SU-DHL-6 (cell line): ENCODE results near the gene ABTB2.

Source experiments
- H2AFZ ChIP-seq: fragments of 200-600 bp; sonication (generic); 2 replicates; pipeline ENCODE4 v1.6.1; 2014; ENCODE audit warnings: low read depth, mild to moderate bottlenecking, moderate library complexity, mixed read lengths, antibody characterized with exemption, low read length; ENCODE audit not compliant: severe bottlenecking
- H3F3A ChIP-seq: fragments of 200-600 bp; shearing (Covaris generic); 2 replicates; pipeline ENCODE4 v1.6.0; 2016; ENCODE audit warnings: antibody characterized with exemption, mild to moderate bottlenecking; ENCODE audit not compliant: insufficient read depth
- H3K27ac ChIP-seq: fragments of 200-600 bp; sonication (generic); 2 replicates; pipeline ENCODE4 v1.5.1; 2016; ENCODE audit warnings: low read depth, mild to moderate bottlenecking, low read length, moderate library complexity, mixed read lengths
- H3K27me3 ChIP-seq: fragments of 200-600 bp; sonication (generic), shearing (Covaris generic); 2 replicates; pipeline ENCODE4 v1.6.0; 2014; ENCODE audit warnings: mild to moderate bottlenecking, low read length
- H3K36me3 ChIP-seq: fragments of 200-600 bp; sonication (generic); 2 replicates; pipeline ENCODE4 v1.6.1; 2014; ENCODE audit warnings: mild to moderate bottlenecking, low read length, mixed read lengths
- H3K4me2 ChIP-seq: fragments of 300-600, 200-600 bp; shearing (Covaris generic), sonication (generic); 2 replicates; pipeline ENCODE4 v1.6.0; 2014; ENCODE audit warnings: low read length, low read depth, mild to moderate bottlenecking; ENCODE audit not compliant: poor library complexity, severe bottlenecking
- H3K4me3 ChIP-seq: fragments of 200-600 bp; sonication (generic); 2 replicates; pipeline ENCODE4 v1.5.1; 2014; ENCODE audit warnings: antibody characterized with exemption, low read length, mild to moderate bottlenecking, mixed read lengths; ENCODE audit not compliant: insufficient read depth, poor library complexity, severe bottlenecking
- H3K79me2 ChIP-seq: fragments of 200-600 bp; sonication (generic); 2 replicates; pipeline ENCODE4 v1.6.1; 2014; ENCODE audit warnings: mild to moderate bottlenecking, low read length, moderate library complexity; ENCODE audit not compliant: insufficient read depth
- H3K9ac ChIP-seq: fragments of 200-600 bp; sonication (generic); 2 replicates; pipeline ENCODE4 v1.7.0; 2014; ENCODE audit warnings: mild to moderate bottlenecking, low read length
- H3K9me2 ChIP-seq: fragments of 200-600 bp; sonication (generic); replicated peaks from 2 replicates; pipeline ENCODE4 v1.6.1; 2014; ENCODE audit warnings: low read length; ENCODE audit not compliant: insufficient read depth
- H3K9me3 ChIP-seq: fragments of 200-600 bp; sonication (generic); 2 replicates; pipeline ENCODE4 v1.6.1; 2014; ENCODE audit warnings: low read length, mixed read lengths; ENCODE audit not compliant: insufficient read depth
- H4K20me1 ChIP-seq: fragments of 200-600 bp; sonication (generic); 2 replicates; pipeline ENCODE4 v1.6.1; 2014; ENCODE audit warnings: low read depth, mild to moderate bottlenecking, antibody characterized with exemption, low read length, moderate library complexity, mixed read lengths
- EZH2phosphoT487 ChIP-seq: fragments of 200-600 bp; sonication (generic), shearing (Covaris generic); conservative IDR thresholded peaks from 2 replicates; pipeline ENCODE4 v1.6.1; 2018; ENCODE audit warnings: mild to moderate bottlenecking, antibody characterized with exemption, low read length, moderate library complexity, mixed read lengths
- TF ChIP-seq, protein P1 (sequence below): fragments of 200-600 bp; sonication (generic); IDR thresholded peaks from one replicate; pipeline ENCODE4 v1.5.1; 2017; ENCODE audit warnings: antibody characterized with exemption, mild to moderate bottlenecking, low read length, moderate library complexity; ENCODE audit not compliant: insufficient read depth, poor library complexity, severe bottlenecking

ABTB2 gene

DNA sequence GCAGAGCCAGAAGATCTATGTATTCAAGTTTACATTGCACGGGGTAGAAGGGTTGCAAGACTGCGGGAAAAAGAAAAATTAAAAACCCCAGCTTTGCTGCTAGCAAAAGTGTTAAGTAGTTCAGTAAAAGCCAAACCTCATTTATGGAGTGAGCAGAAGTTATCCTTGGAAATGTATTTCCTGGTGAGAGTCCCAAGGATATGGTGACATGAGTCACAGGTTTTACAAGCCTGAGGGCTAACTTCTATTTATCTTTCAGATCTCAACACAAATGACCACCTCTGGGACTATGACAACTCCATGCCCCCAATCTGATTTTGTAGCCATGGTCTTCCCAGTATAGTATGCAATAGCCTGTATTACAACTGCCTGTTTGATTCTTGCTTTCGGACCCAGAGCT lies 26.1 kb downstream of the ABTB2 start:
- no peaks in the 10 kb centered on the region for H3K79me2 ChIP-seq
- no peak overlapping the region for H3K9ac ChIP-seq
- H3K27ac ChIP-seq = no peak overlapping the region

DNA sequence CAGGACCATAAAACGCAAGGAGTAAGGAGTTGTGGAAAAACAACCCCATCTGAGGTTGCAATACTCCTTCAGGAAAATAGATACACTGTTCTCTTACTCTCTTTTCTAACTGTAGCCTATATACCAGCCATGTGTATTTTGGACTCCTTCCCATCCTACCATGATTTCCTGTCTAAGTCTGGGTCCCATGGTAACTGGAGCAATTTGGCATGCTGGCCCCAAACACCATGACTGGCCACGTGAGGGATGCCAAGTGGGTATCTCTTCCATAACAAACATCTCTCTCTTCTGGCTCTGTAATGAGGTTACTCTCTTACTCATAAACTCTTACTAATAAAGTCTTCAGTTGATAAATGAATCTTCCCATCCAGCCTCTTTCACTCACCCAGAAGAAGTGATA lies 26.5 kb downstream of the ABTB2 start:
- TF ChIP-seq, protein P1, sequence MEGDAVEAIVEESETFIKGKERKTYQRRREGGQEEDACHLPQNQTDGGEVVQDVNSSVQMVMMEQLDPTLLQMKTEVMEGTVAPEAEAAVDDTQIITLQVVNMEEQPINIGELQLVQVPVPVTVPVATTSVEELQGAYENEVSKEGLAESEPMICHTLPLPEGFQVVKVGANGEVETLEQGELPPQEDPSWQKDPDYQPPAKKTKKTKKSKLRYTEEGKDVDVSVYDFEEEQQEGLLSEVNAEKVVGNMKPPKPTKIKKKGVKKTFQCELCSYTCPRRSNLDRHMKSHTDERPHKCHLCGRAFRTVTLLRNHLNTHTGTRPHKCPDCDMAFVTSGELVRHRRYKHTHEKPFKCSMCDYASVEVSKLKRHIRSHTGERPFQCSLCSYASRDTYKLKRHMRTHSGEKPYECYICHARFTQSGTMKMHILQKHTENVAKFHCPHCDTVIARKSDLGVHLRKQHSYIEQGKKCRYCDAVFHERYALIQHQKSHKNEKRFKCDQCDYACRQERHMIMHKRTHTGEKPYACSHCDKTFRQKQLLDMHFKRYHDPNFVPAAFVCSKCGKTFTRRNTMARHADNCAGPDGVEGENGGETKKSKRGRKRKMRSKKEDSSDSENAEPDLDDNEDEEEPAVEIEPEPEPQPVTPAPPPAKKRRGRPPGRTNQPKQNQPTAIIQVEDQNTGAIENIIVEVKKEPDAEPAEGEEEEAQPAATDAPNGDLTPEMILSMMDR = no peak
- TF ChIP-seq EZH2phosphoT487 = no peak
- Histone ChIP-seq H3K27me3 (no peaks in the 10 kb centered on the region), H4K20me1 (no peaks in the 10 kb centered on the region), H3K27ac (no peak overlapping the region), H3K36me3 (no peaks in the 10 kb centered on the region), H2AFZ (no peak overlapping the region), H3K9ac (no peak overlapping the region), H3K4me3 (no peak overlapping the region), H3K79me2 (no peaks in the 10 kb centered on the region), H3K9me3 (no peaks in the 10 kb centered on the region), H3K9me2 (no peaks in the 10 kb centered on the region), H3F3A (no peaks in the 10 kb centered on the region), H3K4me2 (no peak overlapping the region)

More for the DNA sequence above, 26.1 kb downstream of the ABTB2 start:
- Histone ChIP-seq H4K20me1 (no peaks in the 10 kb centered on the region), H3K27me3 (no peaks in the 10 kb centered on the region), H3K4me2 (no peak overlapping the region), H3K4me3 (no peak overlapping the region), H3K36me3 (no peaks in the 10 kb centered on the region), H3F3A (no peaks in the 10 kb centered on the region), H2AFZ (no peak overlapping the region), H3K9me3 (no peaks in the 10 kb centered on the region), H3K9me2 (no peaks in the 10 kb centered on the region)
- no peak for TF ChIP-seq EZH2phosphoT487
- TF ChIP-seq, protein P1 = no peak

DNA sequence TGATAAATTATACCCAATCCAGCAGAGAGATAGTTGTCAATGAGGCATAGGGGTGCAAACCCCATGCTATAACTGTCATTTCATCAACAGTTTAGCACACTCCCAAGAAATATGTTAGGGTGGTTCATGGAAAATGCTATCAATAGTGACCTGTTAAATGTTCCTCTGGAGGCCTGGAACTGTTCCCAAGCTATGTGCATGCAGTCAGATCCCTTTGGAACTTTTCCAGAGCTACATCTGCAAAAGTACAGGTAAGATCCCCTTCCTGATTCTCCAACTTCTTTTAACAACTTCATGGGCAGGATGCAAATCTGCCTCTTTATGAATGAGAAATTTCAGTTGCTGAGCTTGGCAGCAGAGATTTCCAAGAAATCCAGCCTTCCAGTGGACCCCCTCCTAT lies 27.2 kb downstream of the ABTB2 start:
- no peaks in the 10 kb centered on the region for H3K9me3 ChIP-seq
- H3K36me3 ChIP-seq = no peaks in the 10 kb centered on the region
- H3K4me3 ChIP-seq = no peak overlapping the region
- H3K27me3 ChIP-seq = no peaks in the 10 kb centered on the region
- H4K20me1 ChIP-seq = no peaks in the 10 kb centered on the region
- no peak overlapping the region for H3K4me2 ChIP-seq
- H3K9ac ChIP-seq = no peak overlapping the region
- H2AFZ ChIP-seq = no peak overlapping the region
- no peaks in the 10 kb centered on the region for H3K9me2 ChIP-seq
- no peaks in the 10 kb centered on the region for H3K79me2 ChIP-seq
- TF ChIP-seq, protein P1 = no peak
- no peak for TF ChIP-seq EZH2phosphoT487
- H3F3A ChIP-seq = no peaks in the 10 kb centered on the region
- no peak overlapping the region for H3K27ac ChIP-seq

DNA sequence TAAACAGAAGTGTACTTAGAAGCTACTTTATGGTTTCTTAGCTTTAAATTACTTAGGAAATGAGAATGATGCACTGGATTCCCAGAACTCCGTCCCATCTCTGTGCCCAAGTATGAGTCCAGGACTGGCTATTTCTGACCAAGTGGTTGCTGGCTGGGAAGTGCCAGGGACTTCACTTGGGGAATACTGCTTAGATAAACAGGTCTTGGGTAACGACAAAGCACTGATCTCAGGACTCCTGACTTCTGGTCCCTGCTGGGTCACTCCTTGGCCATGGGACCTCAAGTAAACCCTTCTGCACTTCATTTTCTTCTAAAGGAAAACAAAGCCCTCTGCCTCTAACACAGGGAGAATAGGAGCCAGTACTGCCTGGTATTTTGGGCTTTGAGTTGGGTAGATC lies 27.9 kb downstream of the ABTB2 start:
- H2AFZ ChIP-seq = no peak overlapping the region
- H3K9me2 ChIP-seq = no peaks in the 10 kb centered on the region
- no peaks in the 10 kb centered on the region for H3K79me2 ChIP-seq
- TF ChIP-seq EZH2phosphoT487 = no peak
- TF ChIP-seq, protein P1 = no peak
- no peaks in the 10 kb centered on the region for H3K27me3 ChIP-seq
- no peak overlapping the region for H3K27ac ChIP-seq
- H3K36me3 ChIP-seq = no peaks in the 10 kb centered on the region
- H3K9ac ChIP-seq = no peak overlapping the region
- no peak overlapping the region for H3K4me3 ChIP-seq
- no peaks in the 10 kb centered on the region for H3F3A ChIP-seq
- no peaks in the 10 kb centered on the region for H4K20me1 ChIP-seq
- no peaks in the 10 kb centered on the region for H3K9me3 ChIP-seq
- no peak overlapping the region for H3K4me2 ChIP-seq
